ENCODE data around the gene TSPAN2.

The TSPAN2 gene

GRCh38 chr1:115059316-115059715, 30.0 kb downstream of the TSPAN2 start:
- no peak for TF ChIP-seq CTCF (conservative IDR thresholded peaks at IDR 0.05; ENCODE audit: low read depth, low read length)
- no peaks in the 10 kb centered on the region for H4K20me1 ChIP-seq (ENCODE audit: insufficient read depth)
- no peak overlapping the region for H2AFZ ChIP-seq (ENCODE audit: low read depth)
- no peak overlapping the region for H3K9ac ChIP-seq
- peaks cover 36% of the 10 kb centered on the region for H3K4me1 ChIP-seq (ENCODE audit: low read depth, poor library complexity, severe bottlenecking)
- H3K79me2 ChIP-seq (ENCODE audit: insufficient read depth, low read depth) = no peaks in the 10 kb centered on the region
- H3K27ac ChIP-seq = no peak overlapping the region
- no peak overlapping the region for H3K4me3 ChIP-seq (IDR thresholded peaks at IDR 0.05; ENCODE audit: insufficient read depth, low read depth, low read length)
- H3K36me3 ChIP-seq (ENCODE audit: insufficient read depth) = no peaks in the 10 kb centered on the region
- no peak overlapping the region for H3K4me2 ChIP-seq
- H3K27me3 ChIP-seq (ENCODE audit: insufficient read depth, low read depth) = no peaks in the 10 kb centered on the region

DNA sequence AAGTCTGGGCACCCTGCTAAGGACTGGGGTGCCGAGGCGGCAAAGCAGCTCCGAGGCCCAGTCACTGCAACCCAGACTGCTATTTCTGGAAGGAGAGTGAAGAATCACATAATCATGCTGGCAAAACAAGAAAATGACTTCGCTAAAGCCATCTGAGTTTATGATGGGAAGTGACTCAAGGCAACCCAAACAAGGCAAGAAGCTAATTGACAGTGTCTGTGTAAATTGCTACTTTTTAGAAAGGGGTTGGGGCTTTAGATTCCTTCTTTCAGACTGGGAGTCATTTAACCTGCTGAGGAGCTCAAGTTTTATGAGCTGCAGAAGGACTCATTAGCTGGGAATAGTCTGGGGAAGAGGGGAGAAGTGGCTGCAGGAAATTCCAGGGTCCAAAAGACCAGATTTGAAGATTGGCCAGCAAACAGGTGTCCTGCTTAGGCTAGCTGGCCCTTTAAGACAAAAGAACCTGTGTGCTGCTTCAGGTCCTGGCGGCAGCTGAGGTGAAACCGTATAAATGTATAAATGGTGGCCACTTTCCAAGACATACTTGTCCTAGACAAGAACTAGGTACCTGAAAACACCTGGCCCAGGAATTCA, 31.5 kb downstream of the TSPAN2 start:
- Histone ChIP-seq H2AFZ (ENCODE audit: low read depth) (no peak overlapping the region), H3K4me1 (ENCODE audit: low read depth, poor library complexity, severe bottlenecking) (peaks cover 25% of the 10 kb centered on the region), H3K4me3 (IDR thresholded peaks at IDR 0.05; ENCODE audit: insufficient read depth, low read depth, low read length) (no peak overlapping the region), H3K27ac (no peak overlapping the region), H3K27me3 (ENCODE audit: insufficient read depth, low read depth) (no peaks in the 10 kb centered on the region), H3K9ac (no peak overlapping the region), H3K4me2 (no peak overlapping the region), H3K79me2 (ENCODE audit: insufficient read depth, low read depth) (no peaks in the 10 kb centered on the region), H4K20me1 (ENCODE audit: insufficient read depth) (no peaks in the 10 kb centered on the region), H3K36me3 (ENCODE audit: insufficient read depth) (no peaks in the 10 kb centered on the region)
- no peak for TF ChIP-seq CTCF (conservative IDR thresholded peaks at IDR 0.05; ENCODE audit: low read depth, low read length)

GRCh38 chr1:115056395-115056798, 32.9 kb downstream of the TSPAN2 start:
- no peak for TF ChIP-seq CTCF (conservative IDR thresholded peaks at IDR 0.05; ENCODE audit: low read depth, low read length)
- Histone ChIP-seq H3K4me3 (IDR thresholded peaks at IDR 0.05; ENCODE audit: insufficient read depth, low read depth, low read length) (no peak overlapping the region), H3K36me3 (ENCODE audit: insufficient read depth) (no peaks in the 10 kb centered on the region), H3K79me2 (ENCODE audit: insufficient read depth, low read depth) (no peaks in the 10 kb centered on the region), H3K27ac (no peak overlapping the region), H3K27me3 (ENCODE audit: insufficient read depth, low read depth) (no peaks in the 10 kb centered on the region), H3K4me2 (no peak overlapping the region), H3K4me1 (ENCODE audit: low read depth, poor library complexity, severe bottlenecking) (peaks cover 18% of the 10 kb centered on the region), H3K9ac (no peak overlapping the region), H2AFZ (ENCODE audit: low read depth) (no peak overlapping the region), H4K20me1 (ENCODE audit: insufficient read depth) (no peaks in the 10 kb centered on the region)

- no peak overlapping the region for H3K9ac ChIP-seq
- peaks cover 18% of the 10 kb centered on the region for H3K4me1 ChIP-seq (ENCODE audit: low read depth, poor library complexity, severe bottlenecking)
- H3K36me3 ChIP-seq (ENCODE audit: insufficient read depth) = no peaks in the 10 kb centered on the region
- H4K20me1 ChIP-seq (ENCODE audit: insufficient read depth) = no peaks in the 10 kb centered on the region
- peak; percentile 87 for TF ChIP-seq CTCF (conservative IDR thresholded peaks at IDR 0.05; ENCODE audit: low read depth, low read length)
- no peaks in the 10 kb centered on the region for H3K27me3 ChIP-seq (ENCODE audit: insufficient read depth, low read depth)
- H3K4me2 ChIP-seq = no peak overlapping the region
- no peak overlapping the region for H3K27ac ChIP-seq
- no peaks in the 10 kb centered on the region for H3K79me2 ChIP-seq (ENCODE audit: insufficient read depth, low read depth)
- H3K4me3 ChIP-seq (IDR thresholded peaks at IDR 0.05; ENCODE audit: insufficient read depth, low read depth, low read length) = no peak overlapping the region
- no peak overlapping the region for H2AFZ ChIP-seq (ENCODE audit: low read depth)
These were observed 36.7 kb downstream of the TSPAN2 start for GRCh38 chr1:115052454-115053083.

Data from KMS-11 (cell line).